Measurements from ENCODE around the gene SLC39A7.

The SLC39A7 gene

GRCh38 chr6:33206027-33206863, 5.6 kb downstream of the SLC39A7 start:
- H3K4me3 ChIP-seq (replicated peaks in 1 of 2; ENCODE audit: low read depth in 2 of 2, low read length in 2 of 2), result no peak overlapping the region
- TF ChIP-seq, protein P1, sequence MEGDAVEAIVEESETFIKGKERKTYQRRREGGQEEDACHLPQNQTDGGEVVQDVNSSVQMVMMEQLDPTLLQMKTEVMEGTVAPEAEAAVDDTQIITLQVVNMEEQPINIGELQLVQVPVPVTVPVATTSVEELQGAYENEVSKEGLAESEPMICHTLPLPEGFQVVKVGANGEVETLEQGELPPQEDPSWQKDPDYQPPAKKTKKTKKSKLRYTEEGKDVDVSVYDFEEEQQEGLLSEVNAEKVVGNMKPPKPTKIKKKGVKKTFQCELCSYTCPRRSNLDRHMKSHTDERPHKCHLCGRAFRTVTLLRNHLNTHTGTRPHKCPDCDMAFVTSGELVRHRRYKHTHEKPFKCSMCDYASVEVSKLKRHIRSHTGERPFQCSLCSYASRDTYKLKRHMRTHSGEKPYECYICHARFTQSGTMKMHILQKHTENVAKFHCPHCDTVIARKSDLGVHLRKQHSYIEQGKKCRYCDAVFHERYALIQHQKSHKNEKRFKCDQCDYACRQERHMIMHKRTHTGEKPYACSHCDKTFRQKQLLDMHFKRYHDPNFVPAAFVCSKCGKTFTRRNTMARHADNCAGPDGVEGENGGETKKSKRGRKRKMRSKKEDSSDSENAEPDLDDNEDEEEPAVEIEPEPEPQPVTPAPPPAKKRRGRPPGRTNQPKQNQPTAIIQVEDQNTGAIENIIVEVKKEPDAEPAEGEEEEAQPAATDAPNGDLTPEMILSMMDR (IDR thresholded peaks at IDR 0.05; ENCODE audit: low read depth, low read length), result no peak
- no peak for DNase-seq (ENCODE audit: low read depth in 2 of 2)

DNA sequence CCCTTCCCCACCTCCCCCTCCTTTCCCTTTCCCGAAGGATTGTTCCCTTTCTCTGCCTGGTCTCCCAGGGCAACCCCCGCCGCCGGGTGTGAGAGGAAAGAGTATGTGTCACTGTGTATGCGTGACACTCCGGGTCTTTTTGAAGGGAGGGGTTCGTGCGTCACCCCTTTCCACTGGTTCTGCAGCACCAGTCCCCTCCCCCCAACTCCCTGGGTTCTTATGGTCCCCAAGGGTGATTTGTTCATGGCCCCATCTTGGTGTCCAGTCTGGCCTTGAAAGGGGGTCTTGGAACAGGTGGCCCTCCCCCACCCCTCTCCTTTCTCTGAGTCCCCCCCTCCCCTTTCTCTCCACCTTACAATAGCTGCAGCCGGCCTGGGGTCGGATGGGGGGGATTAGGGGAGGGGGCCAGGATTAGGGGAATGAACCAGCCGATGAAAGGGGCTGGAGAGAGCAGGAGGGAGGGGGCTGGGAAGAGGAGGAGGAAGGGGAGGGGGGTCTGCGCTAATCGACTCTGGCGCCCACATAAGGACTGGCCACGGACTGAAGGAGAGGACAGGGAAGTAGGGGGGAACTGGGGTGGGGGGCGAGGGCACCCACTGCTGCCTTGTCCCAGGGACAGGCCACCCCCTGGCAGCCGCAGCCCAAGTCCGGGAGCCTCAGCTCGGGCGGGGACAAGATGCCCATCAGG, 6.3 kb downstream of the SLC39A7 start:
- DNase-seq (ENCODE audit: low read depth in 2 of 2), result peak in 1 of 2 donors; percentile 60
- H3K4me3 ChIP-seq (replicated peaks in 1 of 2; ENCODE audit: low read depth in 2 of 2, low read length in 2 of 2), result peak overlapping the region; percentile 83 to 89

GRCh38 chr6:33207552-33208090, 7.0 kb downstream of the SLC39A7 start:
- TF ChIP-seq, protein P1 (IDR thresholded peaks at IDR 0.05; ENCODE audit: low read depth, low read length), result no peak
- peak; percentile 46 to 61 for DNase-seq (ENCODE audit: low read depth in 2 of 2)
- H3K4me3 ChIP-seq (replicated peaks in 1 of 2; ENCODE audit: low read depth in 2 of 2, low read length in 2 of 2), result peak overlapping the region; percentile 83 to 89

More for the DNA sequence above, 6.3 kb downstream of the SLC39A7 start:
- TF ChIP-seq, protein P1 (IDR thresholded peaks at IDR 0.05; ENCODE audit: low read depth, low read length), result no peak

DNA sequence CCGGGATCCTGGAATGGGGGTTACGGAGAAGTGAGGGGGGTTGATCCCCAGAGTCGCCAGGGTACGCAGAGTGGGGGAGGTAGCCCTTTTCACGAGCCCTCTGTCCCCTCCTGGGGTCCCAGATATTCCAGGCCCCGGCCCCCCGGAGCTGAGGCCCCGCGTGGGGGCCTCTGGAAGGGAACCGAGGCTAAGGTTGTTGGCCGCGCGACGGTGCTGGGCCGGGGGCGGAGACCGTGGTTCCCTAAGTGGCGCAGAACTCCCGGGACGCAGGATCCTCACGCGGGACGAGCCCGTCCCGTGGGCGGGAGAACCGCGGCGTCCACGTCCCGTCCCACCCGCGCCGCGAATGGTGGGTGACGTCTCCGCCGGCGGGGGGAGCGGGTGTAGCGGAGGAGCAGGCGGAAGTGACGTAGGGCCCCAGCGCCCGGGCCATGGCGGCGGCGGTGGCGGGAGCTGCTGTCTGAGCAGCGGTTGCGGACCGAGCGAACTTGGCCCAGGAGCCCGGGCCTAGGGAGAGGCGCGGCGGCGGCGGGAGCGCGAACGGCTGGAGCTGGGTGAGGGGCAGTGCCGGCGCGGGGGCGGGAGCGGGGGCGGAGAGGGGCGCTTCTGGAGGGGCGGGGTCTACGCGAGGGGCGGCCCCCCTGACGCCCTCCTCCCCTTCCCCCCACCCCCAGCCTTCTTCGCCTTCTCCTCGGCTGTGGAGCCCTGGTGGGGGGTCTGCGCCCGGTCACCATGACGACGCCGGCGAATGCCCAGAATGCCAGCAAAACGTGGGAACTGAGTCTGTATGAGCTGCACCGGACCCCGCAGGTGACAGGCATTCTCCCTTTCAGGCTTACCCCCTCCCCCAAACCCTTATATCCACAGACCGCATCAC, 7.7 kb downstream of the SLC39A7 start, which contains the start of gene RING1:
Gene RING1 (plus strand): TSS at position 410 of the 877 bp plus-strand sequence. CDS start 323 bp downstream, at position 733.
- H3K4me3 ChIP-seq (replicated peaks in 1 of 2; ENCODE audit: low read depth in 2 of 2, low read length in 2 of 2), result peak within 1 kb of the TSS; percentile 83 to 89
- TF ChIP-seq, protein P1 (IDR thresholded peaks at IDR 0.05; ENCODE audit: low read depth, low read length), result no peak
- DNase-seq (ENCODE audit: low read depth in 2 of 2), result peak; percentile 67 to 82

GRCh38 chr6:33209856-33210255, 9.2 kb downstream of the SLC39A7 start:
- no peak for DNase-seq (ENCODE audit: low read depth in 2 of 2)

More at GRCh38 chr6:33209856-33210255, 9.2 kb downstream of the SLC39A7 start:
- H3K4me3 ChIP-seq (replicated peaks in 1 of 2; ENCODE audit: low read depth in 2 of 2, low read length in 2 of 2), result no peak overlapping the region
- TF ChIP-seq, protein P1 (IDR thresholded peaks at IDR 0.05; ENCODE audit: low read depth, low read length), result no peak
